ENCODE data around the gene ARIH2.
A peak's percentile ranks its signal among the peaks of the same experiment; 100 is the strongest.
"Not testable (repeated sequence)": the region's sequence is repeated elsewhere in the genome, so short reads cannot be mapped to it uniquely, and the experiment has no call there.

The ARIH2 gene

GRCh38 chr3:49006408-49007067, 87.9 kb downstream of the ARIH2 start:
- Histone ChIP-seq H3K36me3 (ENCODE audit: low read length) (no peaks in the 10 kb centered on the region), H3K27ac (ENCODE audit: low read depth, low read length) (no peak overlapping the region), H4K20me1 (ENCODE audit: low read depth, low read length) (peaks cover 6% of the 10 kb centered on the region; the same call in 1 of the 2 replicates), H3K27me3 (ENCODE audit: low read length) (no peaks in the 10 kb centered on the region), H3K9ac (ENCODE audit: low read length) (peak overlapping the region; percentile 99), H3K79me2 (ENCODE audit: insufficient read depth, low read length) (peaks cover 24% of the 10 kb centered on the region), H3K4me2 (ENCODE audit: low read depth, low read length, poor library complexity, severe bottlenecking) (peak overlapping the region; percentile 66), H3K9me2 (replicated peaks; ENCODE audit: insufficient read depth, low read length) (no peaks in the 10 kb centered on the region), H3F3A (ENCODE audit: insufficient read depth) (peaks cover 7% of the 10 kb centered on the region; the same call in 1 of the 2 replicates), H3K9me3 (ENCODE audit: insufficient read depth, low read length) (no peaks in the 10 kb centered on the region), H2AFZ (ENCODE audit: low read depth, low read length, severe bottlenecking) (peak overlapping the region; percentile 25), H3K4me3 (ENCODE audit: insufficient read depth, low read length, poor library complexity, severe bottlenecking) (peak overlapping the region; percentile 54)
- TF ChIP-seq CTCF (IDR thresholded peaks at IDR 0.05; ENCODE audit: insufficient read depth, low read length, poor library complexity, severe bottlenecking): no peak
- no peak for TF ChIP-seq EZH2phosphoT487 (conservative IDR thresholded peaks at IDR 0.05; ENCODE audit: low read length)

GRCh38 chr3:49007068-49007770, 88.6 kb downstream of the ARIH2 start, which contains the start of gene WDR6:
WDR6 (plus strand) TSS chr3:49007391; CDS start chr3:49007432, 41 bp downstream.
- Histone ChIP-seq H3K9me3 (ENCODE audit: insufficient read depth, low read length) (no peaks in the 10 kb centered on the region), H3K79me2 (ENCODE audit: insufficient read depth, low read length) (peaks cover 29% of the 10 kb centered on the region), H3K4me3 (ENCODE audit: insufficient read depth, low read length, poor library complexity, severe bottlenecking) (peak within 1 kb of the TSS; percentile 90), H3K27me3 (ENCODE audit: low read length) (no peaks in the 10 kb centered on the region), H3K27ac (ENCODE audit: low read depth, low read length) (peak within 1 kb of the TSS; percentile 82), H4K20me1 (ENCODE audit: low read depth, low read length) (peaks cover 6% of the 10 kb centered on the region; the same call in 1 of the 2 replicates), H3K9ac (ENCODE audit: low read length) (peak within 1 kb of the TSS; percentile 99), H3F3A (ENCODE audit: insufficient read depth) (peaks cover 7% of the 10 kb centered on the region; the same call in 1 of the 2 replicates), H3K4me2 (ENCODE audit: low read depth, low read length, poor library complexity, severe bottlenecking) (peak within 1 kb of the TSS; percentile 88), H2AFZ (ENCODE audit: low read depth, low read length, severe bottlenecking) (peak within 1 kb of the TSS; percentile 82), H3K9me2 (replicated peaks; ENCODE audit: insufficient read depth, low read length) (no peaks in the 10 kb centered on the region), H3K36me3 (ENCODE audit: low read length) (no peaks in the 10 kb centered on the region)
- TF ChIP-seq EZH2phosphoT487 (conservative IDR thresholded peaks at IDR 0.05; ENCODE audit: low read length) (no peak), CTCF (IDR thresholded peaks at IDR 0.05; ENCODE audit: insufficient read depth, low read length, poor library complexity, severe bottlenecking) (peak; percentile 36)

- H3K9ac ChIP-seq (ENCODE audit: low read length): peak overlapping the region; percentile 99
- peak; percentile 3 for TF ChIP-seq CTCF (IDR thresholded peaks at IDR 0.05; ENCODE audit: insufficient read depth, low read length, poor library complexity, severe bottlenecking)
- TF ChIP-seq EZH2phosphoT487 (conservative IDR thresholded peaks at IDR 0.05; ENCODE audit: low read length): no peak
- peaks cover 7% of the 10 kb centered on the region; the same call in 1 of the 2 replicates for H3F3A ChIP-seq (ENCODE audit: insufficient read depth)
- H3K27me3 ChIP-seq (ENCODE audit: low read length): no peaks in the 10 kb centered on the region
- H3K9me3 ChIP-seq (ENCODE audit: insufficient read depth, low read length): no peaks in the 10 kb centered on the region
- peak overlapping the region; percentile 88 for H3K4me2 ChIP-seq (ENCODE audit: low read depth, low read length, poor library complexity, severe bottlenecking)
- H2AFZ ChIP-seq (ENCODE audit: low read depth, low read length, severe bottlenecking): peak overlapping the region; percentile 82
- peaks cover 6% of the 10 kb centered on the region; the same call in 1 of the 2 replicates for H4K20me1 ChIP-seq (ENCODE audit: low read depth, low read length)
- H3K4me3 ChIP-seq (ENCODE audit: insufficient read depth, low read length, poor library complexity, severe bottlenecking): peak overlapping the region; percentile 90
- peaks cover 33% of the 10 kb centered on the region for H3K79me2 ChIP-seq (ENCODE audit: insufficient read depth, low read length)
- H3K27ac ChIP-seq (ENCODE audit: low read depth, low read length): peak overlapping the region; percentile 82
- H3K36me3 ChIP-seq (ENCODE audit: low read length): no peaks in the 10 kb centered on the region
- H3K9me2 ChIP-seq (replicated peaks; ENCODE audit: insufficient read depth, low read length): no peaks in the 10 kb centered on the region
Measured at GRCh38 chr3:49007771-49008528, 89.3 kb downstream of the ARIH2 start.

DNA sequence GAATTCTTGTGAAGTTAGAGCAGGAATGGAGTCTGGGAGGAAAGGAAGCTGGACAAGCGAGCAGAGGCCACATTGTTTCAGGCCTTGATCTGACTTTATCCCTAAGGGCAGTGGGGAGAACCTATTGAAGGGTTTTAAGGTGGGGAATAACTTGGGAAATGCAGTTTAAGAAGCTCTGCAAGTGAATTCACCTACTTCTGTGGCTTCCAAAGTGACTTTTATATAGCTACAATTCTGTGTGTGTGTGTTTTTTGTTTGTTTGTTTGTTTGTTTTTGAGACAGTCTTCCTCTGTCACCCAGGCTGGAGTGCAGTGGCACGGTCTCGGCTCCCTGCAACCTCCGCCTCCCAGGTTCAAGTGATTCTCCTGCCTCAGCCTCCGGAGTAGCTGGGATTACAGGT, 90.0 kb downstream of the ARIH2 start:
- peak overlapping the region; percentile 82; the same call in 1 of the 2 replicates for H3K27ac ChIP-seq (ENCODE audit: low read depth, low read length)
- peaks cover 33% of the 10 kb centered on the region for H3K79me2 ChIP-seq (ENCODE audit: insufficient read depth, low read length)
- H3K4me3 ChIP-seq (ENCODE audit: insufficient read depth, low read length, poor library complexity, severe bottlenecking); H3K27me3 ChIP-seq (ENCODE audit: low read length); H3F3A ChIP-seq (ENCODE audit: insufficient read depth); H3K9me3 ChIP-seq (ENCODE audit: insufficient read depth, low read length); H2AFZ ChIP-seq (ENCODE audit: low read depth, low read length, severe bottlenecking); H3K9me2 ChIP-seq (replicated peaks; ENCODE audit: insufficient read depth, low read length); H3K36me3 ChIP-seq (ENCODE audit: low read length); H4K20me1 ChIP-seq (ENCODE audit: low read depth, low read length): not testable (repeated sequence)
- H3K4me2 ChIP-seq (ENCODE audit: low read depth, low read length, poor library complexity, severe bottlenecking): peak overlapping the region; percentile 88
- peak overlapping the region; percentile 99; the same call in 1 of the 2 replicates for H3K9ac ChIP-seq (ENCODE audit: low read length)
